Neural progenitor cell (in vitro differentiated cells): ENCODE results near the gene TXK.

Source experiments
- EZH2phosphoT487 ChIP-seq: fragments of 200-600 bp; sonication (generic); IDR thresholded peaks from 2 replicates; pipeline ENCODE4 v1.6.1; 2017; ENCODE audit warnings: antibody characterized with exemption
- TF ChIP-seq, protein P1 (sequence below): fragments of 200-600 bp; sonication (generic); IDR thresholded peaks from 2 replicates; pipeline ENCODE4 v1.5.1; 2017; ENCODE audit warnings: antibody characterized with exemption, mild to moderate bottlenecking

- TF ChIP-seq EZH2phosphoT487 = no peak
- TF ChIP-seq, protein P1, sequence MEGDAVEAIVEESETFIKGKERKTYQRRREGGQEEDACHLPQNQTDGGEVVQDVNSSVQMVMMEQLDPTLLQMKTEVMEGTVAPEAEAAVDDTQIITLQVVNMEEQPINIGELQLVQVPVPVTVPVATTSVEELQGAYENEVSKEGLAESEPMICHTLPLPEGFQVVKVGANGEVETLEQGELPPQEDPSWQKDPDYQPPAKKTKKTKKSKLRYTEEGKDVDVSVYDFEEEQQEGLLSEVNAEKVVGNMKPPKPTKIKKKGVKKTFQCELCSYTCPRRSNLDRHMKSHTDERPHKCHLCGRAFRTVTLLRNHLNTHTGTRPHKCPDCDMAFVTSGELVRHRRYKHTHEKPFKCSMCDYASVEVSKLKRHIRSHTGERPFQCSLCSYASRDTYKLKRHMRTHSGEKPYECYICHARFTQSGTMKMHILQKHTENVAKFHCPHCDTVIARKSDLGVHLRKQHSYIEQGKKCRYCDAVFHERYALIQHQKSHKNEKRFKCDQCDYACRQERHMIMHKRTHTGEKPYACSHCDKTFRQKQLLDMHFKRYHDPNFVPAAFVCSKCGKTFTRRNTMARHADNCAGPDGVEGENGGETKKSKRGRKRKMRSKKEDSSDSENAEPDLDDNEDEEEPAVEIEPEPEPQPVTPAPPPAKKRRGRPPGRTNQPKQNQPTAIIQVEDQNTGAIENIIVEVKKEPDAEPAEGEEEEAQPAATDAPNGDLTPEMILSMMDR = no peak
Observed at GRCh38 chr4:48041535-48042137, 92.4 kb downstream of the TXK start.
